ENCODE data around the gene EHF. TPM values are rescaled to one million over a fixed set of nuclear protein-coding genes. Genes with fewer than 3 reads are reported as not detected.

Gene EHF
- total RNA-seq, 1 experiment from 2014 or later, result 118 TPM

DNA sequence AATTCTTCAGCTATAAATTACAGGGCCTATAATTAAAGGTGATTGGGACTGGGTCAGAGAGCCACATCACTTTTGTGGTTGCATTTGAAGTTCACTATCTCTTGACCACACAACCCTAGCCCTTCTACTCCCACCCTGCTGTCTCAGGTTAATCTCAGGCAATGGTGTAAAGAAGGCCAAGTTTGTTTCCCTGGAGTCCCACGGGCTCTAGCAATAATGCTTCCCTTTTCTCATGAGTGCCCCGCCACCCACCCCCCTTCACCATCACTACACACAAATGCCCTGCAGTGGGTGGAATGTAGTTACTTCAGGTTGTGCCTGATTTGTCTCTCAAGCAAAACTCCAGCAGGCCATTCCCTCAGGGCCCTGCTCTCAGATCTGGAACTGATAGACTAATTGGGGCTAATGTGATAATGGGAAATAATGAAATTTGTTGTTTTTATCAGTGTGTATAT is 1.8 kb upstream of the EHF start:
- peak in 1 of 2 experiments; percentile 62 for DNase-seq

DNA sequence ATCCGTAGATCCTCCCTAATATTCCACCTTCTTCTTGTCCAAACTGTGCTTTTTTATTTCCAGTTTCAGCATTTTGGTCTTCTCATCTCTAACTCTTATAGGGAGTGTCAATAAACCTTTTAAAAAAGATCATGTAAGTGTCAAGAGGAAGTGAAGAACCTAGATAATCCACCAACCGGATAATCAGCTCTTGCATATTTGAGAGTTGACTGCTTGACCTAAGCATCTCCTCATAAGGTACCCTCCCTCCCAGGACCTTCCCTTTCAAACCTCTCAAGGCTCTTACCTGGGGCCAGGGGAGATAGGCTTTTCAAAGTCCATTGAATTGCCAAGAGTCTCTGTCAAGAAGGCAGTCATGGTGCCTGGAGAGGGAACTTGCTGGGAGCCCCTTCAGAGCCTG is 691 bp upstream of the EHF start:
- no peak for DNase-seq
- Histone ChIP-seq H3K4me2 (peak overlapping the region; percentile 97), H3K9me3 (ENCODE audit: insufficient read depth, low read depth) (no peaks in the 10 kb centered on the region), H3K9me2 (ENCODE audit: insufficient read depth) (no peaks in the 10 kb centered on the region), H3K4me1 (replicated peaks; ENCODE audit: insufficient read depth) (peaks cover 35% of the 10 kb centered on the region), H3K27ac (peak overlapping the region; percentile 96), H3F3A (ENCODE audit: insufficient read depth, low read depth) (peaks cover 39% of the 10 kb centered on the region), H3K36me3 (ENCODE audit: low read depth) (peaks cover 26% of the 10 kb centered on the region), H3K79me2 (ENCODE audit: low read depth) (peaks cover 63% of the 10 kb centered on the region), H3K4me3 (peak overlapping the region; percentile 89), H3K27me3 (ENCODE audit: insufficient read depth, low read depth) (no peaks in the 10 kb centered on the region), H4K20me1 (ENCODE audit: insufficient read depth) (peaks cover 10% of the 10 kb centered on the region), H2AFZ (peak overlapping the region; percentile 51; the same call in 1 of the 2 replicates)
- TF ChIP-seq, protein P1, sequence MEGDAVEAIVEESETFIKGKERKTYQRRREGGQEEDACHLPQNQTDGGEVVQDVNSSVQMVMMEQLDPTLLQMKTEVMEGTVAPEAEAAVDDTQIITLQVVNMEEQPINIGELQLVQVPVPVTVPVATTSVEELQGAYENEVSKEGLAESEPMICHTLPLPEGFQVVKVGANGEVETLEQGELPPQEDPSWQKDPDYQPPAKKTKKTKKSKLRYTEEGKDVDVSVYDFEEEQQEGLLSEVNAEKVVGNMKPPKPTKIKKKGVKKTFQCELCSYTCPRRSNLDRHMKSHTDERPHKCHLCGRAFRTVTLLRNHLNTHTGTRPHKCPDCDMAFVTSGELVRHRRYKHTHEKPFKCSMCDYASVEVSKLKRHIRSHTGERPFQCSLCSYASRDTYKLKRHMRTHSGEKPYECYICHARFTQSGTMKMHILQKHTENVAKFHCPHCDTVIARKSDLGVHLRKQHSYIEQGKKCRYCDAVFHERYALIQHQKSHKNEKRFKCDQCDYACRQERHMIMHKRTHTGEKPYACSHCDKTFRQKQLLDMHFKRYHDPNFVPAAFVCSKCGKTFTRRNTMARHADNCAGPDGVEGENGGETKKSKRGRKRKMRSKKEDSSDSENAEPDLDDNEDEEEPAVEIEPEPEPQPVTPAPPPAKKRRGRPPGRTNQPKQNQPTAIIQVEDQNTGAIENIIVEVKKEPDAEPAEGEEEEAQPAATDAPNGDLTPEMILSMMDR (conservative IDR thresholded peaks at IDR 0.05), result no peak
- TF ChIP-seq EZH2 (IDR thresholded peaks at IDR 0.05; ENCODE audit: low read depth), result no peak
- ChIA-PET POLR2A (ENCODE audit: unreplicated experiment) (interaction anchor here (1.6 to 1.7 kb wide), 2 partner anchors 19 to 20 kb away, joined by 8 to 22 read pairs; no protein-coding TSS in a partner anchor), CTCF (interaction anchor here (1.2 kb wide), 1 partner anchor 269 kb away, joined by 4 read pairs; no protein-coding TSS in a partner anchor)
- TSS peak; percentile 63 for BruUV-seq (replicated peaks)
- intact Hi-C loops (cut with micrococcal nuclease; ENCODE audit: unreplicated experiment), result loop anchor here (1.0 to 5.0 kb wide), 2 partner anchors 34 to 47 kb away; no protein-coding TSS in a partner anchor

More for the DNA sequence above, 1.8 kb upstream of the EHF start:
- Histone ChIP-seq H3F3A (ENCODE audit: insufficient read depth, low read depth) (peaks cover 38% of the 10 kb centered on the region), H3K9me3 (ENCODE audit: insufficient read depth, low read depth) (no peaks in the 10 kb centered on the region), H4K20me1 (ENCODE audit: insufficient read depth) (no peaks in the 10 kb centered on the region), H3K4me3 (no peak overlapping the region), H2AFZ (no peak overlapping the region), H3K79me2 (ENCODE audit: low read depth) (peaks cover 52% of the 10 kb centered on the region), H3K4me2 (peak overlapping the region; percentile 97), H3K36me3 (ENCODE audit: low read depth) (peaks cover 24% of the 10 kb centered on the region), H3K9me2 (ENCODE audit: insufficient read depth) (no peaks in the 10 kb centered on the region), H3K27me3 (ENCODE audit: insufficient read depth, low read depth) (no peaks in the 10 kb centered on the region), H3K27ac (peak overlapping the region; percentile 96), H3K4me1 (replicated peaks; ENCODE audit: insufficient read depth) (peaks cover 25% of the 10 kb centered on the region)
- CTCF ChIA-PET, result interaction anchor here (0.5 kb wide), 1 partner anchor 49 kb away, joined by 3 read pairs; no protein-coding TSS in a partner anchor
- POLR2A ChIA-PET (ENCODE audit: unreplicated experiment), result no interaction called here
- intact Hi-C loops (cut with micrococcal nuclease; ENCODE audit: unreplicated experiment), result no loop called here
- TF ChIP-seq, protein P1 (conservative IDR thresholded peaks at IDR 0.05), result no peak
- no peak for TF ChIP-seq EZH2 (IDR thresholded peaks at IDR 0.05; ENCODE audit: low read depth)
- BruUV-seq (replicated peaks), result no TSS peak

DNA sequence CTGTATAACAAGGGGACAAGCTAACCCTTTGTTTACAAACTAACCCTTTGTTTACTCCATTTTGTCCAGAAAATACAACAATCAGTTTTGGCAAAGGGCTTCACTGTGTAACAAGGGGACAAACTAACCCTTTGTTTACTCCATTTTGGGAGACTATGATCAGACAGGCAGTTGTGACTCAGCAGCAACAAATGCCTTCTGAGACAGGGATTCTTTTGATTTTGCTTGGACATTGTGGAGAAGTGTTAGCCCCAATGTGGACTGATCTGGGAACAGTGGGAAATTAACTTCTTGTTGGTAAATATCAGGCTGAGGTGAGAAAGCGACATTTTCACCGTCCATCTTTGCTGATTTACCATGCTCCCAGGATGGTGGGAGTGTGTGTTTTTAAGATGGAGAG is 983 bp downstream of the EHF start:
- Histone ChIP-seq H3K4me1 (replicated peaks; ENCODE audit: insufficient read depth) (peaks cover 51% of the 10 kb centered on the region), H2AFZ (no peak overlapping the region), H3K4me3 (peak overlapping the region; percentile 89), H3K4me2 (peak overlapping the region; percentile 97), H4K20me1 (ENCODE audit: insufficient read depth) (peaks cover 20% of the 10 kb centered on the region), H3K36me3 (ENCODE audit: low read depth) (peaks cover 41% of the 10 kb centered on the region), H3K27me3 (ENCODE audit: insufficient read depth, low read depth) (no peaks in the 10 kb centered on the region), H3K9me2 (ENCODE audit: insufficient read depth) (no peaks in the 10 kb centered on the region), H3F3A (ENCODE audit: insufficient read depth, low read depth) (peaks cover 42% of the 10 kb centered on the region), H3K27ac (peak overlapping the region; percentile 96), H3K79me2 (ENCODE audit: low read depth) (peaks cover 79% of the 10 kb centered on the region), H3K9me3 (ENCODE audit: insufficient read depth, low read depth) (no peaks in the 10 kb centered on the region)
- no peak for TF ChIP-seq EZH2 (IDR thresholded peaks at IDR 0.05; ENCODE audit: low read depth)
- TF ChIP-seq, protein P1 (conservative IDR thresholded peaks at IDR 0.05), result no peak
- BruUV-seq (replicated peaks), result no TSS peak
- DNase-seq, result peak in 1 of 2 experiments; percentile 40
- ChIA-PET CTCF (interaction anchor here (0.7 to 1.4 kb wide), 2 partner anchors 18 to 24 kb away, joined by 3 to 5 read pairs; no protein-coding TSS in a partner anchor), POLR2A (ENCODE audit: unreplicated experiment) (interaction anchor here (0.6 to 1.6 kb wide), 5 partner anchors 10 to 922 kb away, joined by 4 to 6 read pairs (median 4); no protein-coding TSS in a partner anchor)
- intact Hi-C loops (cut with micrococcal nuclease; ENCODE audit: unreplicated experiment), result loop anchor here (1.0 to 5.0 kb wide), 7 partner anchors 10 to 268 kb away; no protein-coding TSS in a partner anchor

Measured in PC-9 (cell line).